Thyroid gland (tissue), 4 donors: ENCODE data around the gene TMPRSS7. TPM values are rescaled to one million over a fixed set of nuclear protein-coding genes. Genes with fewer than 3 reads are reported as not detected.

Experiments used
- DNase-seq, 2 donors: peaks; one replicate each; pipeline ENCODE4 v3.0.0-alpha.2; 2019
- H3K27ac ChIP-seq, 3 donors: fragments of 200-600 bp; sonication (generic); 1 replicate in 2 of 3; 2 replicates in 1 of 3; pipeline ENCODE4 v1.5.1; 2016 to 2019; ENCODE audit warnings: mild to moderate bottlenecking in 1 of 3, moderate library complexity in 1 of 3
- H3K27me3 ChIP-seq: fragments of 200-600 bp; sonication (generic); one replicate; pipeline ENCODE4 v1.5.1; 2019
- H3K36me3 ChIP-seq, 2 donors: fragments of 200-600 bp; sonication (generic); one replicate each; pipeline ENCODE4 v1.5.1; 2016 to 2019
- H3K4me1 ChIP-seq, 2 donors: fragments of 200-600 bp; sonication (generic); one replicate each; pipeline ENCODE4 v1.5.1; 2017 to 2019
- H3K4me3 ChIP-seq, 3 donors: fragments of 200-600 bp; sonication (generic); replicated peaks in 1 of 3; 1 replicate in 2 of 3; 2 replicates in 1 of 3; pipeline ENCODE4 v1.5.1; 2016; ENCODE audit warnings: mild to moderate bottlenecking in 1 of 3
- H3K9me3 ChIP-seq: fragments of 200-600 bp; sonication (generic); one replicate; pipeline ENCODE4 v1.5.1; 2017
- CTCF ChIP-seq, 6 experiments: fragments of 200-600 bp in 3 of 6; fragments of 450-650 bp in 3 of 6; sonication (generic) in 3 of 6; IDR thresholded peaks; one replicate each; pipeline ENCODE4 v1.5.1; 2016 to 2019; ENCODE audit warnings: antibody characterized with exemption in 6 of 6, mild to moderate bottlenecking in 2 of 6, inconsistent platforms in 1 of 6, moderate library complexity in 1 of 6
- POLR2A ChIP-seq, 2 donors: fragments of 450-650 bp; IDR thresholded peaks; one replicate each; pipeline ENCODE4 v1.6.1; 2017; ENCODE audit warnings: antibody characterized with exemption in 2 of 2, mild to moderate bottlenecking in 2 of 2, moderate library complexity in 1 of 2
- WGBS, 2 donors: methylation state at CpG; one replicate each; pipeline ENCODE4 v1.1.5; 2017; 5-methylcytosine and 5-hydroxymethylcytosine counted together
- intact Hi-C: fragments of 100-400 bp; cut with DNase I; formaldehyde crosslinking; loops from one replicate; pipeline ENCODE4 v1.15.1; 2023
- total RNA-seq, 4 donors: library from RNA; depleted of rRNA; stranded (reverse); fragments of >200 nt; gene quantifications; one replicate each; pipeline ENCODE4 v1.2.3, GENCODE V29; 2016

TMPRSS7 gene
- total RNA-seq, 4 donors from 2014 or later = 0.11 TPM; not detected in 3

GRCh38 chr3:112092496-112093179 lies 58.1 kb downstream of the TMPRSS7 start:
- TF ChIP-seq CTCF (IDR thresholded peaks at IDR 0.05) = no peak
- peak in 1 of 2 donors; percentile 45 for TF ChIP-seq POLR2A (IDR thresholded peaks at IDR 0.05)
- H3K4me3 ChIP-seq = peak overlapping the region in 1 of 3 donors; percentile 2
- no peaks in the 10 kb centered on the region for H3K27me3 ChIP-seq
- no peaks in the 10 kb centered on the region for H3K9me3 ChIP-seq
- peak overlapping the region; percentile 68 to 86 (median 83) for H3K27ac ChIP-seq
- DNase-seq = peak; percentile 44
- intact Hi-C loops = no loop called here
- no peaks in the 10 kb centered on the region for H3K36me3 ChIP-seq
- WGBS, 2 donors = 21 to 29% methylated on average over 6 of the region's 6 CpGs
- peaks cover 35 to 57% of the 10 kb centered on the region in 2 donors for H3K4me1 ChIP-seq

- Histone ChIP-seq H3K4me1 (peaks cover 33 to 54% of the 10 kb centered on the region in 2 donors), H3K27me3 (no peaks in the 10 kb centered on the region), H3K36me3 (no peaks in the 10 kb centered on the region), H3K27ac (peak overlapping the region; percentile 68 to 86 (median 83)), H3K4me3 (peak overlapping the region in 1 of 3 donors; percentile 2), H3K9me3 (no peaks in the 10 kb centered on the region)
- intact Hi-C loops = no loop called here
- no peak for DNase-seq
- TF ChIP-seq CTCF (IDR thresholded peaks at IDR 0.05) = no peak
- TF ChIP-seq POLR2A (IDR thresholded peaks at IDR 0.05) = no peak
Measured at GRCh38 chr3:112093180-112093522, 58.6 kb downstream of the TMPRSS7 start.

GRCh38 chr3:112095731-112096130 lies 61.2 kb downstream of the TMPRSS7 start:
- peaks cover 23 to 36% of the 10 kb centered on the region in 2 donors for H3K4me1 ChIP-seq
- 34 to 41% methylated on average over 2 of the region's 2 CpGs for WGBS, 2 donors
- intact Hi-C loops = no loop called here
- H3K36me3 ChIP-seq = no peaks in the 10 kb centered on the region
- no peak for DNase-seq
- H3K27me3 ChIP-seq = no peaks in the 10 kb centered on the region
- no peak overlapping the region for H3K27ac ChIP-seq
- no peak overlapping the region for H3K4me3 ChIP-seq
- no peaks in the 10 kb centered on the region for H3K9me3 ChIP-seq
- TF ChIP-seq POLR2A (IDR thresholded peaks at IDR 0.05) (no peak), CTCF (IDR thresholded peaks at IDR 0.05) (no peak)

- H3K9me3 ChIP-seq = no peaks in the 10 kb centered on the region
- H3K36me3 ChIP-seq = no peaks in the 10 kb centered on the region
- WGBS, 2 donors = 81 to 84% methylated on average over 2 of the region's 2 CpGs
- no peak overlapping the region for H3K27ac ChIP-seq
- TF ChIP-seq POLR2A (IDR thresholded peaks at IDR 0.05) = no peak
- no peak for TF ChIP-seq CTCF (IDR thresholded peaks at IDR 0.05)
- DNase-seq = no peak
- no peaks in the 10 kb centered on the region for H3K27me3 ChIP-seq
- no peak overlapping the region for H3K4me3 ChIP-seq
- peaks cover 19 to 31% of the 10 kb centered on the region in 2 donors for H3K4me1 ChIP-seq
- intact Hi-C loops = no loop called here
Measured at GRCh38 chr3:112096176-112096575, 61.6 kb downstream of the TMPRSS7 start.

- DNase-seq = peak in 1 of 2 donors; percentile 31
- WGBS, 2 donors = 45 to 55% methylated on average over 4 of the region's 4 CpGs
- intact Hi-C loops = no loop called here
- H3K4me3 ChIP-seq = no peak overlapping the region
- peaks cover 10 to 19% of the 10 kb centered on the region in 2 donors for H3K4me1 ChIP-seq
- no peaks in the 10 kb centered on the region for H3K9me3 ChIP-seq
- H3K27ac ChIP-seq = no peak overlapping the region
- no peaks in the 10 kb centered on the region for H3K36me3 ChIP-seq
- no peaks in the 10 kb centered on the region for H3K27me3 ChIP-seq
- TF ChIP-seq CTCF (IDR thresholded peaks at IDR 0.05) (no peak), POLR2A (IDR thresholded peaks at IDR 0.05) (no peak)
Measured at GRCh38 chr3:112097378-112097777, 62.8 kb downstream of the TMPRSS7 start.
